ENCODE measurements around the gene MAP3K7.

DNA sequence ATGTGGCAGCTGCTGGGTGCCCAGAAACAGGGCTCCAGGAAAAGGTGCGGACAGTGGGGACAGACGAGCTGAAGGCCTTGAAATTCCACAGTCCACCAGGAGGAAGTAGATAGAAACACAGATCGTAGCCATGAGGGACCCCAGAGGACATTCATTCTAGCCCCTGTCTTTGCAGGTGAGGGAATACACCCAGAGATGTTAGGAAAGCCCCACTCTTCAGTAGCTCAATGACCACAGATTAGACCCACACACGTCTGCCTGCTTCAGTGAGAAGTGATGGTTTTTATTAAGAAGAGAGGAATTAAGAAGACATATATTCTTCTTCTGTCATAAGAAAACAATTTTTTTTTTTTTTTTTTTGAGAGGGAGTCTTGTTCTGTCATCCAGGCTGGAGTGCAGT lies 123.0 kb downstream of the MAP3K7 start:
- TF ChIP-seq EGR1 (IDR thresholded peaks at IDR 0.05; ENCODE audit: low read depth in 2 of 2) (no peak), CTCF (IDR thresholded peaks at IDR 0.05; ENCODE audit: low read depth, low read length, missing input control) (no peak)

All from liver (tissue), 3 donors.